GM10266 (cell line): Measurements from ENCODE around the gene ADAMTS5.

Experiments used
- DNase-seq: peaks from one replicate; pipeline ENCODE4 v3.0.0; 2012; ENCODE audit errors: extremely low spot score
- CTCF ChIP-seq: IDR thresholded peaks from 2 replicates; pipeline ENCODE4 v1.5.1; 2012; ENCODE audit warnings: mild to moderate bottlenecking, low read depth; ENCODE audit not compliant: control insufficient read depth, insufficient read depth; ENCODE audit errors: missing control alignments

ADAMTS5 gene

GRCh38 chr21:26888931-26889330 is 78.0 kb downstream of the ADAMTS5 start:
- no peak for TF ChIP-seq CTCF
- DNase-seq: no peak

- no peak for TF ChIP-seq CTCF
- DNase-seq: no peak
Observed at GRCh38 chr21:26888256-26888655, 78.6 kb downstream of the ADAMTS5 start.

DNA sequence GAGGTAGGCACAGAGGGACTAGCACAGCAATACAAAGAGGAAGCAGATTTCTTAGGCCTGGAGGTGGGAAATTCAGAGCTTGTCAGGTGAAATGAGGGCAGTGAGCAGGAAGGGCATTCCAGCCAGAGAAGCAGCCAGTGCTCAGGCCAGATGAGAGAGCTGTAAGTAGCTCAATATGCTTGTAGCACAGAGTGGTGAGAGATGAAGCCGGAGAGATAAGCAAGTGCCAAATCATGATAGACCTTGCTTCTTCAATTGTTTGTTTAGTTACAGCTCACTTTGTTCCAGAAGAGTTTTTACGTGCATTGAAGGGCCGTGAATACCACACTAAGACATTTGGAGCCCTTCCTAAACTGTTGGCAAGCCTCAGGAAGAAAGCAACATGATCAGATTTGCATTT is 79.6 kb downstream of the ADAMTS5 start:
- DNase-seq: no peak
- no peak for TF ChIP-seq CTCF

DNA sequence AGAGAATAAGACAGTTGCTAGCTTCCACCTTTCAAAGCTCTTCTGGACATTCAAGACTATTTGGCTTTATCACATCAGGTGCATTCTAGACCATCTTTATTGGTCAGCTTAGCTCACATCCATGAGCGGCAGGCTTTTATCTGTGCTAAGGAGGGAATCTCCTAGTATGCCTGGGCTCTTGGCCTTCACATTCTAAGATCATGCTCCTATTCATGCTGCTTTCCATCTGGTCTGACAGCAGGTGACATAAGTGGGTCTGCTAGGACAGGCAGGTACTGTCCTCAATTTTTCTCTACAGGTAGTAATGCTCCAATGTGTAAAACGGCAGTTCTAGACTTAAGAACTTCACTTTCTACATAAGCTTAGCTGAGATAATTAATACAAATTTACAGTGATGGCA is 82.5 kb downstream of the ADAMTS5 start:
- no peak for TF ChIP-seq CTCF

GRCh38 chr21:26883768-26884167 is 83.1 kb downstream of the ADAMTS5 start:
- no peak for TF ChIP-seq CTCF

More for the DNA sequence above, 82.5 kb downstream of the ADAMTS5 start:
- DNase-seq: no peak

DNA sequence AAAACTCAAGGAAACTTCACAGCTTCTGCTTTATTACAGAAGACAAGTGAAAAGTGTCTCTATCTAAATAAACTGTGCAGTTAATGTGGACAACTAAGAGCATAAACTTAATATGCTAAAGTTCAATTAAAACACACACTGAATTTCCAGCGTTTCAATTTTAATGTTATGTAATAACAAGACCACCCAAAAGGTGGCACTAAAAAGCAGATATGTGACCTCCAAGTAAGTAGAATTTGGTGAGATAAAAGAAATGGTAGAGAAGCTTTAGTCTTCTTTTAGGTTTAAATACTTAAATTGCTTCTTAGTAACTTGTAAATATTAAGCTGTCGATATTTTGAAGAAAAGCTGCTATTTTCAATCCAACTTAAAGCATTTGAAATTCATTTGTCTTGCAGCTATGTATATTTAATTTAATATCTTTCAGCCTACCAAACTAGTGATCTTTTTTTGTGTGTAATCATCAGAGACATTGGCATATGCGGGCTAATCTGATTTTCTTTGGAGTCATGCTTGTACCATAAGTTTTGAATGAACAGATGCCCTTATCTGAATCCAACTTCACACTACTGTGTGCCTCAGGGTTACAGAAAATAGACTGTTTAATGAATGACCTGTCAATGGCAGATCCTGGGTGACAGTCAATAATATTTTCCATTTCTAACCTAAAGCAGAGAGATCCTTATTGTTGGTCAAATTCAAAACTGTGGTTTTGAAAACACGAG is 85.2 kb downstream of the ADAMTS5 start:
- no peak for TF ChIP-seq CTCF
- DNase-seq: no peak

More at GRCh38 chr21:26883768-26884167, 83.1 kb downstream of the ADAMTS5 start:
- DNase-seq: no peak

DNA sequence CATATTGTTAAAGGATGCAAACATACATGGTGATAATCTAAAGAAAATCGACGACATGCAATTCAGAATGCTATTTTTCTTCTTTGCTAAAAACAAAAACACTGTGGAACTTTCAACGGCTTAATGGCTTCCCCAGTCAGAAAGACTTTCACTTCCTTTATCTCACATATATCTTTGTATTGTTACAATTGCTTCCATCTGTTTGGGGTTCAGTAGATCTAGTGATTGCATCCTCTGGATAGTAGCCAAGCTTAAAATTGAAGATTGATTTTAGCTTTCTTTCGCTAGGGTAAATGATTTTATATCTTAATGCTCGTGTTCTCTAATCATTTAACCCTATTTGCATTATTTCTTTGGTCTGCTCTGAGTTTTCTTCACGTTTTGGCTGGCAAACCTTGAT is 89.9 kb downstream of the ADAMTS5 start:
- TF ChIP-seq CTCF: no peak
- no peak for DNase-seq
